Measurements from ENCODE around the gene IL11RA.
A peak's percentile ranks its signal among the peaks of the same experiment; 100 is the strongest.

IL11RA gene

GRCh38 chr9:34691936-34692315 lies 39.9 kb downstream of the IL11RA start:
- TF ChIP-seq CTCF (IDR thresholded peaks at IDR 0.05; ENCODE audit: insufficient read depth, low read length, poor library complexity, severe bottlenecking), result no peak
- no peaks in the 10 kb centered on the region for H3K36me3 ChIP-seq (ENCODE audit: control insufficient read depth, insufficient read depth, low read length)
- H3K4me3 ChIP-seq (replicated peaks; ENCODE audit: low read depth, low read length), result no peak overlapping the region

GRCh38 chr9:34693560-34693959 lies 41.6 kb downstream of the IL11RA start:
- H3K27me3 ChIP-seq (replicated peaks; ENCODE audit: control insufficient read depth, insufficient read depth, low read length), result no peaks in the 10 kb centered on the region
- TF ChIP-seq CTCF (IDR thresholded peaks at IDR 0.05; ENCODE audit: insufficient read depth, low read length, poor library complexity, severe bottlenecking), result no peak
- H3K36me3 ChIP-seq (ENCODE audit: control insufficient read depth, insufficient read depth, low read length), result no peaks in the 10 kb centered on the region
- no peak overlapping the region for H3K4me3 ChIP-seq (replicated peaks; ENCODE audit: low read depth, low read length)
- DNase-seq (ENCODE audit: extremely low read depth, insufficient read length), result no peak

More at GRCh38 chr9:34691936-34692315, 39.9 kb downstream of the IL11RA start:
- no peak for DNase-seq (ENCODE audit: extremely low read depth, insufficient read length)
- H3K27me3 ChIP-seq (replicated peaks; ENCODE audit: control insufficient read depth, insufficient read depth, low read length), result no peaks in the 10 kb centered on the region

GRCh38 chr9:34694811-34695210 lies 42.8 kb downstream of the IL11RA start:
- no peak for DNase-seq (ENCODE audit: extremely low read depth, insufficient read length)
- Histone ChIP-seq H3K4me3 (replicated peaks; ENCODE audit: low read depth, low read length) (no peak overlapping the region), H3K27me3 (replicated peaks; ENCODE audit: control insufficient read depth, insufficient read depth, low read length) (peaks cover 2% of the 10 kb centered on the region; the same call in 1 of the 2 replicates), H3K36me3 (ENCODE audit: control insufficient read depth, insufficient read depth, low read length) (no peaks in the 10 kb centered on the region)
- TF ChIP-seq CTCF (IDR thresholded peaks at IDR 0.05; ENCODE audit: insufficient read depth, low read length, poor library complexity, severe bottlenecking), result no peak

GRCh38 chr9:34701023-34701768 lies 49.2 kb downstream of the IL11RA start:
- H3K4me3 ChIP-seq (replicated peaks; ENCODE audit: low read depth, low read length), result peak overlapping the region; percentile 0
- peak; percentile 72 for TF ChIP-seq CTCF (IDR thresholded peaks at IDR 0.05; ENCODE audit: insufficient read depth, low read length, poor library complexity, severe bottlenecking)
- peak; percentile 24 for DNase-seq (ENCODE audit: extremely low read depth, insufficient read length)
- H3K36me3 ChIP-seq (ENCODE audit: control insufficient read depth, insufficient read depth, low read length), result no peaks in the 10 kb centered on the region
- peaks cover 5% of the 10 kb centered on the region for H3K27me3 ChIP-seq (replicated peaks; ENCODE audit: control insufficient read depth, insufficient read depth, low read length)

GRCh38 chr9:34701769-34702736 lies 50.1 kb downstream of the IL11RA start:
- peak overlapping the region; percentile 0; the same call in 1 of the 2 replicates for H3K4me3 ChIP-seq (replicated peaks; ENCODE audit: low read depth, low read length)
- H3K27me3 ChIP-seq (replicated peaks; ENCODE audit: control insufficient read depth, insufficient read depth, low read length), result peaks cover 5% of the 10 kb centered on the region
- peak; percentile 99 for TF ChIP-seq CTCF (IDR thresholded peaks at IDR 0.05; ENCODE audit: insufficient read depth, low read length, poor library complexity, severe bottlenecking)
- no peaks in the 10 kb centered on the region for H3K36me3 ChIP-seq (ENCODE audit: control insufficient read depth, insufficient read depth, low read length)
- peak; percentile 69 for DNase-seq (ENCODE audit: extremely low read depth, insufficient read length)

All from GM06990 (cell line).